Medulla oblongata (tissue), 1 donor: ENCODE measurements around the gene NOTCH1.
A peak's percentile ranks its signal among the peaks of the same experiment; 100 is the strongest.
"Not testable (repeated sequence)": the region's sequence is repeated elsewhere in the genome, so short reads cannot be mapped to it uniquely, and the experiment has no call there.

ENCODE experiments used
- DNase-seq: peaks from one replicate; pipeline ENCODE4 v3.0.0-alpha.2; 2015; ENCODE audit errors: extremely low spot score

NOTCH1 gene

GRCh38 chr9:136578915-136579649, 33.2 kb upstream of the NOTCH1 start:
- DNase-seq = no peak

- no peak for DNase-seq
Measured at GRCh38 chr9:136578626-136578914, 32.7 kb upstream of the NOTCH1 start.

GRCh38 chr9:136577941-136578625, 32.2 kb upstream of the NOTCH1 start:
- no peak for DNase-seq

- DNase-seq = peak; percentile 50
Measured at GRCh38 chr9:136576269-136576626, 30.4 kb upstream of the NOTCH1 start.

GRCh38 chr9:136575626-136576268, 29.9 kb upstream of the NOTCH1 start:
- no peak for DNase-seq

GRCh38 chr9:136574606-136575005, 28.8 kb upstream of the NOTCH1 start:
- DNase-seq = not testable (repeated sequence)

- DNase-seq = no peak
Measured at GRCh38 chr9:136572828-136573625, 27.2 kb upstream of the NOTCH1 start.

GRCh38 chr9:136572003-136572827, 26.4 kb upstream of the NOTCH1 start:
- DNase-seq = no peak

- DNase-seq = no peak
Measured at GRCh38 chr9:136571531-136571930, 25.7 kb upstream of the NOTCH1 start.

- DNase-seq = no peak
Measured at GRCh38 chr9:136570916-136571315, 25.1 kb upstream of the NOTCH1 start.

GRCh38 chr9:136570191-136570845, 24.5 kb upstream of the NOTCH1 start:
- DNase-seq = no peak

GRCh38 chr9:136569526-136570148, 23.8 kb upstream of the NOTCH1 start:
- no peak for DNase-seq

- peak; percentile 27 for DNase-seq
Measured at GRCh38 chr9:136568288-136569081, 22.6 kb upstream of the NOTCH1 start.

GRCh38 chr9:136567651-136568287, 21.9 kb upstream of the NOTCH1 start:
- DNase-seq = peak; percentile 47

- peak; percentile 97 for DNase-seq
Measured at GRCh38 chr9:136566901-136567300, 21.1 kb upstream of the NOTCH1 start.

- no peak for DNase-seq
Measured at GRCh38 chr9:136566553-136566895, 20.7 kb upstream of the NOTCH1 start.

- DNase-seq = no peak
Measured at GRCh38 chr9:136565715-136566552, 20.1 kb upstream of the NOTCH1 start.

GRCh38 chr9:136565086-136565714, 19.4 kb upstream of the NOTCH1 start:
- no peak for DNase-seq
